Measurements from ENCODE around the gene SMARCC1.

SMARCC1 gene

DNA sequence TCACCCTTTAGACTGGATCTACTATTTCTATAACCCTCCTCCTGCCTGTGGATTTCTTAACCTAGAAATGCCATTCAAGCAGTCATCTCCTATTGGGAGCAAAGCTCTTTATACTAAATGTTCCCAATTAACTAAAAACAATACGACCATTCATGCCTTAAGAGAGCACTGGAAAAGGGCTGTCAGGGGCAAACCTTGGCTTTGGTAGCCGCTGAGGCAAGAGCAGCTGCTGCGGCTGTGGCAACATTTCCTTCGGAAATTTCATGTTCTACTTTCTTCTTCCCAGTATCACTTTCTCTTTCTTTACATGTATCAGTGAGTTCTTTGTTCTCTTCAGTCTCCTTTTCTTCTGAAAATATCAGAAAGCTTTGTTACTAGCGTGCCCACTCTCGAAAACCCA, 146.7 kb downstream of the SMARCC1 start:
- DNase-seq (ENCODE audit: low read depth) = no peak

DNA sequence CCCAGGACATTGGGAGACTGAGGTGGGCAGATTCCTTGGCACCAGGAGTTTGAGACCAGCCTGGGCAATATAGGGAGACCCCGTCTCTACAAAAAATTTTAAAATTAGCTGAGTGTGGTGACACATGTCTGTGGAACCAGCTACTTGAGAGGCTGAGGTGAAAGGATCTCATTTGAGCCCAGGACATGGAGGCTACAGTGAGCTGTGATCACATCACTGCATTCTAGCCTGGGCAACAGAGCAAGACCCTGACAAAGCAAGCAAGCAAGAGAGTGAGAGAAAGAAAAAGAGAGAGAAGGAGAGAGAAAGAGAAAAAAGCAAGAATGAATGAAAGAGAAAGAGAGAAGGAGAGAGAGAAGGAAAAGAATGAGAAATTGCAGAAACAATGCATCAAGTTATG, 150.9 kb downstream of the SMARCC1 start:
- DNase-seq (ENCODE audit: low read depth) = no peak

DNA sequence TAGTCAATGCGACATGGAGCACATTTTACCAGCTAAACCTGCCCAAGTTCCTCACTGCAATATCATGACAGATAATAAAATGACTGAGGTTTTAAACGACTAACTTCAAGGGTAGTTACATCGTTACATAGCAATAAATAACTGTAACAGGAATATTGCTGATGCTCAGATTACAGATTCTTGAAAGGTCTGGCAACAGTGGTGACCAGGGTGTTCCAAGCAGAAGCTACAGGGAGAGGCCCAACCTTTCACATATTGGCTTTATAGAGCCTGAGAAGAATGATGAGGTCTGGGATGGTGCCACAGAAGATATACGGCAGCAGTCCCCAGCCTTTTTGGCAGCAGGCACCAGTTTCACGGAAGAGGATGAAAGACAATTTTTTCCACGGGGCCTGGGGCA, 151.9 kb downstream of the SMARCC1 start:
- no peak for DNase-seq (ENCODE audit: low read depth)

DNA sequence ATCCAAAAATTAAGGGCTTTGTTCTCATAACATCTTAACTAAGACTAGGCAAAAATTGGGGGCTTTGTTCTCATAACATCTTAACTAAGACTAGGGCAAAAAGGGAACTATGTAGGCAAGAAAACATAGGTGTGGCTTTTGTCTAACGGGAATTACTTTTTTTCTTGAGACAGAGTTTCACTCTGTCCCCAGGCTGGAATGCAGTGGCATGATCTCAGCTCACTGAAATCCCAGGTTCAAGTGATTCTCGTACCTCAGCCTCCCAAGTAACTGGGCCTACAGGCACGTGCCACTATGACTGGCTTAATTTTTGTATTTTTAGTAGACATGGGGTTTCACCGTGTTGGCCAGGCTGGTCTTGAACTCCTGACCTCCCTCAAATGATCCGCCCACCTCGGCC, 153.3 kb downstream of the SMARCC1 start:
- DNase-seq (ENCODE audit: low read depth) = no peak

DNA sequence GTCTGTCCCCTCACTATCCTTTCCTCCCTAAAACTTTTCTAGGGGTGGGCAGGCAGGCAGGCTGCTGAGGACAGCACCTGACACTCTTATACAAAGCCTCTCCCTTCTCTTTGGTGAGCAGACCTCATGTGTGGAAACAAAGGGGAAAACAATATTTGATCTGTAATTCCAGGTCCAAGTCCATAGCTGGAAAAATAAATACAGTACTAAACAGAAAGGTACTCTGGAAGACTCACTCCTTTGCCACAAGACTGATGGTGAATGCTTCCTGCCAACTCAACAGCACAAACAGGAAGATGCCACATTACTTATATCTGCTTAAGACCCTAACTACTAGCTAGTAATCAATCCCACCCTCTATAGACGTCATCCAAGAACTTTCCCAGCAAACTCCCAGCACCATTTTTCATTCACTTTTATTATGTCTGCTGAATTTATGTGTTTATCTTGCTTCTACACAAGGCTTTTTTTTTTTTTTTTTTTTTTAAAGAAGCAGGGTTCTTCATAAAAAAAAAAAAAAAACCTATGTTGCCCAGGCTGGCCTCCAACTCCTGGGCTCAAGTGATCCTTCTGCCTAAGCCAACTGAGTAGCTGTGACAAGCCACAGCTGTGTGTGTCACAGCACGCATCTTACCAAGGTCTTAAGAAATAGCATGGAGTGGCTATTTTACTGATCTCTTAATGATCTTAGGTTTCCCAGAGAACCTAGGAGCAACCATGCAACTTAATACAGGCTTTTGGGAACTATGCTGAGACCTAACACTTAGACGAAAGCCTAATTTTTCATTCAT, 158.8 kb downstream of the SMARCC1 start:
- DNase-seq (ENCODE audit: low read depth) = no peak

DNA sequence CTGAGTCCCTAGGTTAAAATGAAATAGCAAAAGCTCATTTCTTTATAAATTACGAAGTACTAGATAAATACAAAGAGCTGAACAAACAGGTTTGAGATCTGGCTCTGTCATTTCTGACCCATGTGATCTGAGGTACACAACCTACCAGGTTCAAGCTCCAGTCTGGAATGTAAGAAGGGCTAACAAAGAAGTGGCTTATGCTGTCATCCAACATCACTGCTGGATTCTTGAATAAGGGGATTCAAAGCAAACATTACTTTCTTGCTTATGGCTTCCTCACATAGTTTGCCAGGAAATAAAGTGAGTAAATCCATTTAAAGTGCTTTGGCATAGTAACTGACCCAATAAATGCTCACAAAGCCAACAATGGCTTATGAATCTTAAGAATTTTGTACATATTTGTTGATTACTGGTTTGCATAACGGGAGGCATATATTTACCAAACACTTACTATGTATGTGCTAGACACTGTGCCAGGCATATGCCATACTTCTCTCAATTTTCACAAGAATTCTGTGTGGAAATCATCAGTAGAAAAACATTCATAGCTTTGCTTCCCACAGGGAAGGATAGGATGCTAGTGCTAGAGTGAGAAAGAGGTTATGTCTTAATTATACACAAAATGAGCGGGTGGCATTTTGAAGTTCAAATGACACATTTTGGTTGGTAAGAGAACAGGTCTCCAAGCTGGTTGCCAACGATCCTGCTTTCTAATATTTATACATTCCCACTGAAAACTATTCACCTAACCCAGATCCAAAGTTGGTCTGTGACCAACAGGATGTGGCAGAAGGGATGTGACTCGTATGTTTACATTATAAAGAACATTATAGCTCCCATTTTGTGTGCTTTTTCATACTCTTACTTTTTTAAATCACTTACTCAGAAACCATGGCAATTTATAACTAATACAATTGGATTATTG, 164.3 kb downstream of the SMARCC1 start:
- DNase-seq (ENCODE audit: low read depth) = no peak

DNA sequence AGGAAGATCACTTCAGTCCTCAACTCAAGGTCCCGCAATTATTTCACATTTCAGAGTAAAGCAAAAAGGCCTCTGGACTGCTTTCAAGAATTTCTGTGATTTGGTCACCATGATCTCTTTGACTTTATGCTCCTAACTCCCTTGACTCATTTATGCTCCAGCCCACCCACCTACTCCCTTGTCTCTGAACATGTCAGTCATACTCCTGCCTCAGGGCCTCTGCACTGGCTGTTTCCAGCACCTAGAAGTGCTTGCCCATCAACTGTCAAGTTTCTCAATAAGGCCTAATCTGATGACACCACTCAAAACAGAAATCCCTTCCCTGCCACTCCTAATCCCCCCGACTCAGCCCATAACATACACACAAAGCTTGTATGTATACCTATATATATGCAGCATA, 166.9 kb downstream of the SMARCC1 start:
- no peak for DNase-seq (ENCODE audit: low read depth)

DNA sequence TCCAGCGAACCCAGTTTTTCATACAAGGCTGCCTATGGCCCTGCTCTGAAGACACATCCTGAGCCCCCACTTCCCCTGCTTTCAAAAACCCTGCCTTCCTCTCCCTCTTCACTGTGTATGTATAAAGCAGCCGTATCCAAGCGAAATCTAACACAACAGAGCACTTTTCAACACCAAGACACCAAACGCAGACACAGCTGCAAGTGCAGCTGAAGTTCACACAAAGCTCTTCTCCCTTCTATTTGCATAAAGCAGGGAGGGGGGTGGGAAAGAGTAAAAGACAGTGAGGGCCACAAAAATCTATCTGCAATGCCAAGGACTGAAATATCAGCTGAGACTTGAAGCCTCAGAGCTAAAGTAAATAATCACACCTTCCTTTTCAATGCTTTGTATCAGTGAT, 168.0 kb downstream of the SMARCC1 start:
- no peak for DNase-seq (ENCODE audit: low read depth)

DNA sequence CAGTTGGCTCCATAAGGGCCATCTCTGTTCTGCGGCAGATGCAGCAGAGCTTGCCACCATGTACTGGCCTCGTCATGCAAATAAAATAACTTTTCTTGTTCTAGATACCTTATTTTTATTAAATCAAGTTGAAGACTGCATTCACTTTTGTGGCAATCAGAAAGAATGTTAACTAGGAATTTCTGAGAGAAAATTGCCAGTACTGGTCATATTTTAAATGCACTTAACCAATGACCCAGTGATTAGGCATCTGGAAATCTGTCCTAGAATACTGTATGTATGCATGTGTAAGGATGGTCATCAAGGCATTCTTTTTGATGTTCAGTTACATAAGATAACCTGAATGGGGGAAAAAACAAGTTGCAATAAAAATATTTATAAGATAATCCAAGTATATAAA, 168.8 kb downstream of the SMARCC1 start:
- no peak for DNase-seq (ENCODE audit: low read depth)

DNA sequence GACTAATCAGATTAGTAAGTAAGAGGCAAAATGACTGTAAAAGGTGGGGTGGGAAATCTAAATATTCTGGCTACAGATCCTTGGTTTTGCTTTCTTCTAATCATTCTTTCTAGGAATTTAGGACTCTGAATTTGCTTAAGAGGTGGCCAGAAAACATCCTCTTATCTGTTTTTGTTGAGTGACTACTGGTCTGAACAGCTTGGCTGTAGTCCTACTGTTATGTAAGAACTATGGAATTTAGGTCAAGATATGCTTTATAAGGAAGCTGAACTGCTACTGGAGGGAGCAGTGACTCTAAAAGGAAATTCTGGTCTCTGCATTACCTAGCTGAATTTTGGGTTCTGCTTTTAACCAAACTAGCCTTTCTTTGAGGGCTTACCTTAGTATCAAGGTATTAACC, 169.5 kb downstream of the SMARCC1 start:
- DNase-seq (ENCODE audit: low read depth) = no peak

DNA sequence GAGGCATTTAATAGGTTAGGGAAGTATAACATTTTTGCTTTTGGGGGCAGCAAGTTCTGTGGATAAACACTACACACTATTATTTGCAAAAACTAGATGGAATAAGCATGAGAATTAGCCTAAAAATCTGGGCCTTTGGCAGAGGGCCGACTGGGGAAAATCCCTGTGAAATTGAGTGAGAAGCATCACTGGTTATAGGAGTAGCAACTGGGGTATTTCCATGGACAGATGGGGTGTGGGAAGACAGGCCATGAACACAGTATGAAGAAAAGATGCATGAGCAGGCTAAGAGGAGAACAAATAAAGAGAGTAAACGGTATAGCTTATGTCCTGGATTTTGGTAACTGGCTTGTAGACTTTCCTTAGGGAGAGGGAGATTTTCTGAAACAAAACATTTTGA, 170.1 kb downstream of the SMARCC1 start:
- DNase-seq (ENCODE audit: low read depth) = no peak

DNA sequence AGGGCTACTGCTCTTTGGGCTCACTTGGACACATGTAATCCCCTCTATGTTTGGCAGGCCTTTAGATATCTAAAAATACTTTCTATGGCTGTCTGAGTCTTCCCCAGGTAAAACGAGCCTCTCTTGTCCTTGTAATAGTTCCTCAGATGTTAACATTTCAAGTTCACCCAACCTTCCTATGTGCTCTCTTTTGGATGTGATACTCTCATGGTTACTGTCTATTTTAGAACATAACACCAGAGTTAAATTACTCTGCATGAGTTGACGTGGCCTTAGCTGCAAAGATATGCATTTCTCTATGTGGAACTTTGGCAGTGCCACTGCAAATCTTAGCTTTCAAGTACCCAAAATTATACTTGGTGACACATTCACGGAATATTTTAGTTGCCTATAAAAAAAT, 171.1 kb downstream of the SMARCC1 start:
- DNase-seq (ENCODE audit: low read depth) = no peak

DNA sequence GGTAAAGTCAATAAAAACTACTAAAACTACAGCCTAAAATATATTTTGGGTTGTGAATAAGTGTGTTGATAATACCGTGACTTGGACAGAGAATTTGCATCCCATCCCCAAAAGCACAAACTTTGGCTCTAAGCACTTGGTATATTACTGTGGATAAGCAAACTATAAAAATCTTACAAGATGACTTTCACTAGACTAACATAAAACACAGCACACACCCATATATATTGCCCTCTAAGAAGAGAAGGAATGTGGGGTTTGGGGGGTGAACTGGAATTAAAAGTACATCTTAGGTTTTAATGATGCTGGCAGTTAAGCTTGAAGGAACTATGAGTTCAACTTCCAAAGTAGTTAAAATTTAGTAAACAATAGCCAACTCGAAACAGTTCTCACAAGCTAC, 174.4 kb downstream of the SMARCC1 start:
- DNase-seq (ENCODE audit: low read depth) = no peak

DNA sequence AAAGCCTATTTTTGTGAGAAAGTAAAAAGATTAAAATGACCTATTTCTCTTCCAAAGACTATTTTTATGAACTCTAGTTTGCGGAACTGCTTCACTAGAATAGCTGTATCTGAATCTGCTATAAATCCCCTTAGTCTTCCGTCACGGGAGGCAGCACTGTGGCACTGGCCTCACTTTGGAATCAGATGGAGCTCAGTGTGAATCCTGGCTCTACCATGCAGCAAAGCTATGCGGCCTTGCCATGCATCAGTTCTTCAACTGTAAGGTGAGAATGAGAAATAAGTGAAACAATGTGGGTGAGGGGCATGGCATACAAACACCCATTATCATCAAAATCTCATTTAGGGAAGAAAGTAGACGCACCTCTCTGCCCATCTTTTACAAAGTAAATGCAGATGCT, 175.5 kb downstream of the SMARCC1 start:
- DNase-seq (ENCODE audit: low read depth) = no peak

DNA sequence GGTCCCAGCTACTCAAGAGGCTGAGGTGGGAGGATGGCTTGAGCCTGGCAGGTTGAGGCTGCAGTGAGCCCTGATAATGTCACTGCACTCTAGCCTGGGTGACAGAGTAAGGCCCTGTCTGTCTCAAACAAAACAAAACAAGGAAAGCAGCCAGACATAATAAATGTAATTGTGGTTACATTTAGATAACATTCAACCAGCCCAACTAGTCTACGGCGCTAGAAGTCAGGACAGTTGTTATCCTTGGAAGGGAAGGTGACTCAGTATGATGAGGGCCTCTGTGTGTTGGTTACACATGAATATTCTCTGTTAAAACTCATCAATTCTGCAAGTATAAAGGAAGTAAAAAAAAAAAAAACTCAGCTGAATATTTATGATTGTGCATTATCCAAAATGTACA, 176.0 kb downstream of the SMARCC1 start:
- DNase-seq (ENCODE audit: low read depth) = no peak

DNA sequence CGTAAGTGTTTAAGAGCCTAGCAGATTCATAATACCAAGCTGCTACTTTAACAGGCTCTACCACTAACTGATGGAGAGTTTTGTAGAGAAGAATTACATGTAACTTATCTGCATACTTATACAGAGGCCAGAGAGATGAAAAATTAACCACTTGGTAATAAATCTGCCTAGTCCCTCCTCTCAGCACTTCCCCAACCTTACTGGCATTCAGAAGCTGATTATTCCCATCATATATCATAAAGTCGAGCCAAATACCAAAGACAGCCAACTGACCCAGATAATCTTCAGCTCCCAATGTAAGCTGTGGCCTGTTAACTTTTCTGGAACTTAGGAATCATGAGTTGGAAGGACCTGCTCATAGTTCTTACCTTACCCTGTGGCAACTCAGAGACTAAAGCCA, 177.5 kb downstream of the SMARCC1 start:
- DNase-seq (ENCODE audit: low read depth) = no peak

DNA sequence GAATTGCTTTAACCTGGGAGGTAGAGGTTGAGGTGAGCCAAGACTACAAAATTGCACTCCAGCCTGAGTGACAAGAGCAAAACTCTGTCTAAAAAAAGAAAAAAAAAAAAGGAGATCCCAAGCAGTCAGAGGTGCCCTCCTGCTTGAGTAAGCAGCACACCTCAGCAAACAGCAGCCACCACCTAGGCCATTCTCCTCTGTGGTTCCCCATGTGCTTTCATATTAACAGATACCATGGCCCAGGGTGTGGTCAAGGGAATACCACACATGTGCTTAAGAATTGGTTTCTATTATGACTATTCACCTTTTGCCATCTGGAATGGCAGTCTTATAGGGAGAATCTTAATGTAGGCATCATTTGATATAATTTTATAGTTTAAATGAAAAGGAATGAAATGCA, 178.4 kb downstream of the SMARCC1 start:
- DNase-seq (ENCODE audit: low read depth) = no peak

DNA sequence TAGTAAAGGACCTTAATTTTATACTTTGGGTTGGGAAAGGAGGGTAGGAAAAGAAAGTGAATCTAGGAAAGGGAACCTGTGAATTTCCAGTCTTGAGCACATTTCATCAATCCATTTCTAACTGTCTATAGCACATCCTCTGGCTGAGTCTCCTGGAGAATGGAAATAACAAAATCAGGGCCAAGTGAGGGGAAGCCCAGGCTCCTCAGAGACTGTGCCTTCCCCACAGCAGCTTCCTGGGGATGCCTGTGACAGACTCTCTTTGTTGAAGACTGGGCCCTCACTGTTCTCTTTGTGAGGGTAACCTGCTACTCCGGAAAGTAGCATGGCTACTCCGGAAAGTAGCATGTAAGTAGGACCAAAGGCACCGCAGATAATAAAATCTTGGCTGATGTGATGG, 180.4 kb downstream of the SMARCC1 start:
- no peak for DNase-seq (ENCODE audit: low read depth)

DNA sequence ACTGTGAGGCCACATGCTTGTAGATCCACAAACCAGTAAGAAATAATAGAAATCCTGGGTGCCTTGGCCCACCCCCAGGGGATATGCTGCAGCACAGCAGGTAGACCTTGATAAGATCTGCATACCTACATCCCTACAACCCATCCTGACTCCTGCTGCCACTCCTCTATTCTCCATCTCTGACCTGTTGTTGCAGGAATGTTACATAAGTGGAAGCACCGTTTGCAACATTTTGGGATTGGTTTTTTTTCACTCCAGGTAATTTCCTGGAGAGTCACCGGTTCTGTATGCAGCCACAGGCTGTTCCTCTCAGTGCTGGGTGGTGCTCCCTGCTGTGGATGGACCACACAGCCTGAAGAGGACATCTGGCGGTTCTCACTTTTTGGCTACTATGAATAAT, 186.9 kb downstream of the SMARCC1 start:
- DNase-seq (ENCODE audit: low read depth) = no peak

DNA sequence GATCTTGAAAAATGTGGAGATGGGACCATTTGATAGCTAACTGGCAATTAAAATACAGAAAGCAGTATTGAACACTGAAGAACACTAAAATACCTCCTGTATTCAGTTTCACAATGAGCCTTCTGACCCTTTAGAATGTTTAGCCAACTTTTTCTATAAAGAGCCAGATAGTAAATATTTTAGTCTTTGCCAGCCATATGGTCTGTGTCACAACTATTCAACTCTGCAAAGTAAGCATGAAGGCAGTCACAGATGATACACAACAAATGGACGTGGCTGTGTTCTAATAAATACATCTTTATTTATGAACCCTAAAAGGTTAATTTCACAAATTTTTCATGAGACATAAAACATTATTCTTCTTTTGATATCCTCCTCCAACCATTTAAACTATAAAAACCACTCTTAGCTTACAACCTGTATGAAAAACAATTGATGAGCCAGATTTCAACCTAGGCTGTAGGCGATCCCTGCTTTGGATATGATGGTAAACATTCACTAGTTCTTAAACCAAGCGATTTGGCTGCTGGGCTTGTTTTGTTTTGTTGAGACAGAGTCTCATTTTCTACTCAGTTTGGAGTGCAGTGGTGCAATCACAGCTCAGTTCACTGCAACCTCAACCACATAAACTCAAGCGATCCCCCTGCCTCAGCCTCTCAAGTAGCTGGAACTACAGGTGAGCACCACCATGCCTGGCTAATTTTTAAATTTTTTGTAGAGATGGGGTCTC, 189.5 kb downstream of the SMARCC1 start:
- no peak for DNase-seq (ENCODE audit: low read depth)

DNA sequence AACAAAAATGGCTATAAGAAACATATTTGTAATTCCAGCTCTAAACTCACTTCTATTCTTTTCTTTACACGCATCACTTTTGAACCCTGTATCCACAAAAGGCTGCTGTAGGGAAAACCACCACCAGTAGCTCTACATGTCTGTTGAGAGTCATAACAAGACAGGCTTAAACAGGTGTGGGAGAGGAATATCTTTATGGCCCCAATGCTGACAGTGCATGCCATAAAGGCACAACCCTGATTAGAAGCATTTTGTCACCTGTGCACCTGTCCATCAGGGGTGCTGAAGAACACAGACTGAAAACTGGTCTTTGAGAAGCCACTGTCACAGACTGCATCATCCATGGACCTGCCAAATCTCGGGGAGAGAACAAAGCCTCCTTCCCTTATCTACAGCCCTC, 191.5 kb downstream of the SMARCC1 start:
- no peak for DNase-seq (ENCODE audit: low read depth)

DNA sequence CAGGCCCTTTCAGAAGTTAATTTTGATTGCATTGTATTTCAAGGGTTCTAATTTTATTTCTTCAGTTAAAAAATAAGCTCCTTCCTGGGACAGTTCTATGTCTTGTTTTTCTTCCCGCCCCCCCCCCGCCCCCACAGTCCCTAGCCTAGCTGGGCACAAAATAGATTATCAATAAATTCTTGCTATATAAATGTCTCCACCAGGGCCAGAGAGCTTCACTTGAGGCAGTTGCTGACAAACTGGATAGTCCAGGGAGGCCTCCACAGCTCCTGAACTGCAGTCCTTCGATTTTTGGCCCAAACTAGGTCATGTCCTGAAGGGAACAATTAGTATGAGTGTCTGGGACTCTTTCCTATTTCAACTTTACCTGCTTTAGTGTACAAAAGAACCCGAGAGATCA, 193.1 kb downstream of the SMARCC1 start:
- DNase-seq (ENCODE audit: low read depth) = no peak

DNA sequence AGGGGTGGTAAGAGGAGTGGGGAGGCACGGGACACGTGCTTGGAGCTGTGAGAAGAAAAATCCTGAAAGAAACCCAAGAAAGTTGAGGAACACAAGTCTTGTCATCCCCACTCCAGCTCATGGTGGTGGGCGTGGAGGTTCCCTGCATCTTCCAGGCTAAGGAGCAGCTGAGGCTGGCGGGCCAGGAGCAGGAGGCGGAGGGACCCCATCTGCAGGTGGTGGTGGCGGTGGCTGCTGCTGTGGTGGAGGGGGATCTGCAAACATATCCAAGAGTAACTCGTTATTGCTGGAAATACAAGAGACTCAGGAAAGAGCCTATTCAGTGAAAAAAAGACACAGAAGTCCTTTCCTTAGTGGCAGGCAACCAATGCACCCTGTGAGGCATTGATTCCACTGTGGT, 193.6 kb downstream of the SMARCC1 start:
- DNase-seq (ENCODE audit: low read depth) = no peak
